GM19372 (cell line): Measurements from ENCODE around the gene BPIFB1.

Experiments
- ATAC-seq: cut with Tn5 transposase; IDR thresholded peaks from one replicate; pipeline ENCODE4 v1.9.1; 2021; ENCODE audit warnings: mild to moderate bottlenecking, low read depth, moderate library complexity; ENCODE audit not compliant: unreplicated experiment

The BPIFB1 gene

DNA sequence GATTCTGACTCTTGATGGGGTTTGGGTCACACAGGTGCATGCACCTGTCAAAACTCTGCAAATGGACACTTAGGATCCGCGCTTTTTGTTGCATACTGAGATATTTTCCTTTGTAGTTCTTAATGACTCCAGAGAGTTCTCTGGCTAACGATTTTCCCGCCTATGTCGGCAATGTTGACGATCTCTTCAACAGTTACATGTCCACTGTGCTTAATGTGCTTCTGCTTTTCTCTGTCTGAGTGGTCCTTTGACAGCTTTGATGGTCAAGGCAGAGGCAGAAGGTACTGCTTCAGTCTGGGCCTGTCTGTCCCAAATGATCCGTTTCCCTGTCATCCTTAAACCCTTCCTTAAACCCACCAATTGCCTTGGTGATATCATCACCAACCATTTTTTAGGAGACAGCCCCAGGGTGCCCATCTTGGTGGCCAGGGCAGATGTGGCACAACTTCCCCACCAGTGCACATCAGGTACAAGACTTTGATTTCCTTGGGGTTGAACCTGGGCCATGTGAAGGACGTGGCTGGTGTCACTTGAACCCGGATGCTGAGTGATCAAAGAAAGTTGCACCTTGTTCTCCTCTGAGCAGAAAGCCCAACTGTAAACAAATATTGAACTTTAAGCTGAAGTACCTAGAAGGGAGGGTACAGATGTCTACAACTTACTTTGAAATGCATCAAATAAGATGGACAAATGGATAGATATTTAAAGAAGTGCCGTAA lies 10.7 kb upstream of the BPIFB1 start:
- no peak for ATAC-seq

DNA sequence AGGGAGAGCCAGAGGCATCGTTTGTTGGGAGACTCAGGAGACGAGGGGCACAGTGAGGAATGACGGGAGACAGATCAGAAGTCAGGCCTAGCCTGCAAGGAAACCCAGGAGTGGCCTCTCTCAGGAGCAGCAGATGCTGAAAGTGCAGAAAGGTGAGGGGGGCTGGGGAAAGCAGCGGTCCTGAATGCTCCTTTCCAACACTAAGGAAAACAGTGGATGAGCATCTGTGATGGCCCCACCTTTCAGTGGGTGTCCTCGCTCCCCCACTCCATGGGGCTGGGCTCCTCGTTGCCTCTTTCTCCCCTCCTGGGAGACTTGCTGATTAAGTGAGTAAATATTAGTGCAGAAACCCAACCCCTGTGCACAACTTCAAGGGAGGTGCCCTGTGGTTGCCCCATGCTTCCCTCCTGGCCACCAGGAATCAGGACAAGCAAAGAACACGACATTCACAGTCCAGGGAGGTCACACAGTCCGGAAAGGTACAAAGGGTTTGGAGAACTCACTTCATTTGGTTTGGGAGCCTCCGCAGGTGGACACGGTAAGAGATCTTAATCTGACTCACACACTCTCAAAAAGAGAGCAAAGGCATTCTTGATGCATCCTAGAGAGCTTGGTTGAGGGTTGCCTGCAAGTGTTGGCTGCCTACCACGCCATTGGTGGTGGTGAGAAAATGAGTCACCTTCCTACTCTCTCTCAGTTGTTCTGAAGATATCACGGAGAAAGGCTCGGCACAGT lies 9.7 kb upstream of the BPIFB1 start:
- ATAC-seq: no peak

DNA sequence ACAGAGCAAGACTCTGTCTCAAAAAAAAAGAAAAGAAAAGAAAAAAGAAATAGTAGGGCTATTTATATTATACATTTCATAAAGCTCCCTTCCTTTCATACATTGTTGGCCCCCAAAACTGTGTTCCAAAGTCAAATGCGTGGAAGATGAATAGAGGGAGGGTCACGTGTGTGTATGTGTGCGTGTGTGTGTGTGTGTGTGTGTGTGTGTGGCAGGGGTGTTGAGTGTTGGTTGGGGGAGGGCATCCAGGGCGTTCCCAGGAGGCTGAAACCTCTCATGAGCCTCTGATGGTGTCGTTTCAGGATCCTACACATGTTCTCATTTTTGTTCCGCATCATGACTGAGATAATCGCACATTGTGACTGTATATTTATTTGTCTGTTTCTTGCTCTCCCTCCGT lies 7.8 kb upstream of the BPIFB1 start:
- ATAC-seq: no peak

DNA sequence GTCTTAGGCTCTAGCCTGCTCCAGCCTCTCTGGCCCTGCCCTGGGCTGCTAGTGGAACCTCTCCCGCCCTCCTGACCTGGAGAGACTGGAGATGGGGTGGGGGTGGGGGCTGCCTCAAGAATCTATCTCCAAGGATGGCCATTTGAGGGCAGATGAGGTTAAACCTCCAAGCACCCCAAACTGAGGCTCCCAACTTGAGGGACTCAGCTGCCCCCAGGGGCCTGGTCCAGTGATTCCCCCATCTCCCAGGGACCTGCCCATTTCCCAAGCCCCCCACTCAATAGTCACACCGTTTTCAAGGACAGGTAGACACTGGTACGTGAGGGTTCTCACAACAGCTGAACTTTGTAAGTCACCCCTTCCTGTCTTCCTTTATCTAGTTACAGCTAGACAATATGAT lies 7.1 kb upstream of the BPIFB1 start:
- ATAC-seq: no peak

DNA sequence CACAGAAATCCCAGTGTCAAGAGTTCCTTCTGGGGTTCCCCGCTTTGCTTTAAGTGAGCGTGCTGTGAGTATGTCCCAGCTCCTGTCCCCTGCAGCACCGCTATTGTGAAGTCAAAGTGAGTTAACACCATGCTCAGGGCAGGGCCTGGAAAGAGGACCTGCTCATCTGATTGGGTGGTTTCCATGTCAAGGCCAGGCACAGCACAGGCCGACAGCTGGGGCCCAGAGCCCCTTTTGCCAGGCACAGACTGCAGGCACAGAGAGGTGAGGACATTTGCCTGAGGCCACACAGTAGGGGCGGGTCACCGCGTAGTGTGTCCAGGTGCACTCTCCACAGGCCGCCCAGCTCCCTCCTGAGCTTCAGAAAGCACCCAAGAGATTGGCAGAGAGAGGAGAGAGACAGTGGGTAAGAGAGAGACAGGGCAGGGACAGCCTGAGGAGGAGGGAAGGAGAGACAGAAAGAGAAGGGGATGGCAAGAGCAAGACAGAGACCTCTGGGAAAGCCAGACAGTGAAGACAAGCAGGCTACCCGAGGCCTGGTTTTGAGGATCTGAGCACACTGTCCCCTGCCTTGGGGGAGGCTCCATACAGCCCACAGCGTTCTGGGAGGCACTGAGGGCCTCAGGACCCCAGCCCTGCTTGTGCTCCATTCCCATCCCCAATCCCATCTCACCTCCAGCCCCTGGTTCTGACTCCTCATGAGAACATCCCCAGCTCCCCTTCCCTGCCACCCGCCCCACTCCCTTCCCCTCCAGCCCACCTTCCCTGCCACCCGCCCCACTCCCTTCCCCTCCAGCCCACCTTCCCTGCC lies 6.5 kb upstream of the BPIFB1 start:
- no peak for ATAC-seq

DNA sequence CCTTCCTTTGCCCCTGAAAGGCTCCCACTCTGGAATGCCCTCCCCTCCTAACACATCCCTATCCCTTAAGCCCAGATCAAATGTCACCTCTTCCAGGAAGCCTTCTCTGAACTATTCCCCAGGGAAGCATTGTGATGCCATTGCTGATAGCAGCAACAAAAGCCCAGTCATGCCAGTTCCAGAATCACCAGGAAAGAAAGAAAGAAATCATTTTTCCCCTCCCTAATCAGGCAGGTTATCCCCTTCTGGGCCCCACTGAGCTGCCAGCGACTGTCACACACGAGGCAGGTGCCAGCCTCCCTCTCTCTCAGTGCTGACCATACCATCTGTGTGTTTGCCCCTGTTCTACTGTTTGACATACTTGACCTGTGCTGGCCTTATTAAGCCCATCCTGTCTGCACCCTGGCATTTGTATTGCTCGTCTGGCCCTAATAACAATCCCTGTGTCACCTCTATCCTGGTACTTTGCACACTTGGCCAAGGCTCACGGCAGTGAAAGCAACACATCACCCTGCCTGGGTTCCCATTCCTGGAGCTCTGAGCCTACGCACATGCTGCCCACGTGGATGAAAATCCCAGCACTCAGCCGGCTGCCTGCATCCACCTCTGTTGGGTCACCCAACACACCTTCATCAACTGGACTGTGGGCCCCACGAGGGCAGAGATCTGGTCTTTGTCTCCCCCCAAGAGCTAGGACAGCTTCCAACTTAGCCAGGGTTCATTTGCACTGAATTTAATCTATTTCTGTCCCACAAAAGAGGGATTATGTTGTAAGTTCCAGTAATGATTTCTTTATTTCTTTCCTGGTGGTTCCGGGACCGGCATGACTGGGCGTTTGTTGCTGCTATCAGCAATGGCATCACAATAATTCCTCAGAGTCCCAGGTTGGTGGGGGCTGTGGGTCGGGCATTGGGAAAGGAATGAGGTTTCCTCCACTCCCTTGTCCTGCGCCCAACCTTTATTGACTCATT lies 5.3 kb upstream of the BPIFB1 start:
- ATAC-seq: no peak

DNA sequence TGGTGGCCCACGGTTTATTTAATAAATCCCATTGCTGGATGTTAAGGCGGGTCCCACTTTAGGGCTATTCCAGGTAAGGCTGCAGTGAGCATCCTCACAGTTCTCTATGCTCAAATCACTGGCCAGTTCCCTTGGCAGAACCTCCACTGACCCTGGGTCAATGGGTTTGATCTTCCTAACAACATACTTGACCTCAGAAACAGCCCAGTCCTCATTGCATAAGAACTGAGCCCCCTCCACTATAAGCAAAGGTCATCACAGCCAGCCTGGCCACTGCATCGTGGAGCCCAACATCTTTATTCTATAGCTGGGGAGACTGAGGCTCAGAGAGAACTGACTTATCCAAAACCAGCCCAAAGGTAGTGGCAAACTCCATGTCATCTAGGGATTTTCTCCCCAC lies 4.3 kb upstream of the BPIFB1 start:
- no peak for ATAC-seq

DNA sequence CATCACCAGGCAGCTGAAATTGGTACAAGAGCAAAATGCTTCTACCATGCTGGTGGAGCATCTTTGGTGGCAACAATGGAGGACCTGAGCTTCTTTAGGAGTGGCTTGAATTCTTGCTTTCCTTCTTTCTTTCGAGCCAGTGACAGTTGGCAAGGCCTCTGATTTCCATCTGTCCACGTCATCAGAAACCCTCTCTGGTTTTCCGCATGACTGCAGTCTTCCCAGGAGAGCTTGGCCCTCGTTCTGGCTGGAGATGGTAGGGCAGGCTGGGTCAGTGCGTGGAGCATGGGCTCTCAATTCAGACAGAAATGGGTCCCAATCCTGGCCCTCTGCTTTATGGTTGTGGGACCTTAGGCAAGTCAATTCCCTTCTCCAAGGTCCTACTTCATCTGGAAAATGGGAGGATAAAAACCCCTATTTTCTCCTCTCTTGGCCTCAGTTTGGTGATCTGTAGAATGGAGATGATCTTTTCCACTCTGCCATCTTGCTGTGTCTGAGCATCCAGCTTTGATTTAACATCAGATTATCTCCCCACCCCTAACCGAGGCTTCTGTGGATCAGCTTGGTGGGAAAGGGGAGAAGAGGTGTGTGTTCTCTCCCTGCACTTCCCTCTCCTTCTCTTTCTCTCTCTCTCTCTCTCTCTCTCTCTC lies 3.6 kb upstream of the BPIFB1 start:
- ATAC-seq: no peak

DNA sequence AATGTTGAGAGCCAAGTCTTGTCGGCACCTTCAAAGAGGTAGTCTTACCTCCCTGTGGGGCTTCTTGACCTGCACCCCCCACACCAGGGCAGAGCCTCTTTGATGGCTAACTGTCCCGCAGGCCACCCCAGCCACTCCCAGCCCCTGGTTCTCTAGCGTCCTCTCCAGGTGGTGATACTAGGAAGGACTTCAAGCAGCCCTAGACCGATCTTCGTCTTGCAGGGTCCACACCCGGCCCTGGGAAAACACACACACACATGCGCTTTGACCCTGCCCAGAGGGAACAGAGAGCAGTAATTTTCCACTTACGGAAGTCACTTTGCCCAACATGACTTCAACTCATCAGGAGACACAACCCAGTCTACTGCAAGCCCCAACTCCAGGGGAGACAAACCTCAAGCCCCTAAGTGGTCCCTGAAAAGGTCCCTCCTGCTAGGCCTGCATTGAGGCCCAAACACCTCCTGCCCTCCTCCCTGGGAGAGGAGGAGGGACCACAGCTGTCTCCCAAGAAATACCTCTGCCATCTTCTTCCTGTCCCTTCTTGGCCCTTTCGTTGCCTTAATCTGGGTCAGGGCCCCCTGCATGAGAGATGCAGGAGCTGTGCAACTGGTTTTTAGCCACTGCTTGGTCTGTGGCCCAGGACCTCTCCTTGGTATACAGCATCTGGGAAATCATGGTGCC lies 2.9 kb upstream of the BPIFB1 start:
- ATAC-seq: no peak

DNA sequence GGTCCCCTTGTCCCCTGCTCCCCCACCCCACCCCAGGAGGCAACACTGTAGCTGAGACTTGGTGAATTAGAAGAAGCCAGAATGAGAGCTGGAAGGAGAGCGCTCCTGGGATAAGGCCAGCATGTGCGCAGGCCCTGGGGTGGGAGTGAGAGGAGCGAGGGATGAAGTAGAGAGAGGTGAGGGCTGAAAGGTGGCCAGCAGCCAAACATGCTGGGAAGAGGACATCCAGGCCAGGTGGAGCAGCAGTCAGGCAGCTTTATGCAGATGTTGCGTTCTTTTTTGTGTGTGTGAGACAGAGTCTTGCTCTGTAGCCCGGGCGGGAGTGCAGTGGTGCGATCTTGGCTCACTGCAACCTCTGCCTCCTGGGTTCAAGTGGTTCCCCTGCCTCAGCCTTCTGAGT lies 2.2 kb upstream of the BPIFB1 start:
- ATAC-seq: no peak

DNA sequence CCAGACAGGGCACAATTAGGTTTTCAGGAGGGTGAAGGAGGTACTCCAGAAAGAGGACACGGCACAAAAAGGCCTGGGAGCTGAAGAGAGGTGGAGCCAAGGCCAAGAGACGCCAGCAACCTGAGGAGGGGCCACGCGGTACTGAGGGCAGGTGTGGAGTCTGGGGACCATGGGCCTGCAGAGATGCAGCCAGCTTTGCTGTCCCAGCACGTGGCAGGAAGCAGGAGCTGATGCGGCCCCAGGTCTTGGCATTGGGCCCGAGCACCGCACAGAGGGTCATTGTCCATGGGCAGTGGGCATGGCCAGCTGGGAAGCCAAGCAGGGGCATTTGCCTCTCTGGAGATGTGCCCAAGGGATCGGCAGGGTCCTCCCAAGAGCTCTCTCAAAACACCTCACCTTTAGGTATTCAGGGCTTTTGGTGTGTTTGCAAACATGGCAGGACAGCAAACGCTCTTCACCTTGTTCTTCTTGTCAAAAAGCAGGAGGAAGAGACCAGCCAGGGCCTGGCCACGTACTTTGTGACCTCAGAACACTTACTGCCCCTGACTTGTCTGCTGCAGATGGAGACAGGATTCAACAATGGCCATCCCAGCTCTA lies 1.4 kb upstream of the BPIFB1 start:
- no peak for ATAC-seq

DNA sequence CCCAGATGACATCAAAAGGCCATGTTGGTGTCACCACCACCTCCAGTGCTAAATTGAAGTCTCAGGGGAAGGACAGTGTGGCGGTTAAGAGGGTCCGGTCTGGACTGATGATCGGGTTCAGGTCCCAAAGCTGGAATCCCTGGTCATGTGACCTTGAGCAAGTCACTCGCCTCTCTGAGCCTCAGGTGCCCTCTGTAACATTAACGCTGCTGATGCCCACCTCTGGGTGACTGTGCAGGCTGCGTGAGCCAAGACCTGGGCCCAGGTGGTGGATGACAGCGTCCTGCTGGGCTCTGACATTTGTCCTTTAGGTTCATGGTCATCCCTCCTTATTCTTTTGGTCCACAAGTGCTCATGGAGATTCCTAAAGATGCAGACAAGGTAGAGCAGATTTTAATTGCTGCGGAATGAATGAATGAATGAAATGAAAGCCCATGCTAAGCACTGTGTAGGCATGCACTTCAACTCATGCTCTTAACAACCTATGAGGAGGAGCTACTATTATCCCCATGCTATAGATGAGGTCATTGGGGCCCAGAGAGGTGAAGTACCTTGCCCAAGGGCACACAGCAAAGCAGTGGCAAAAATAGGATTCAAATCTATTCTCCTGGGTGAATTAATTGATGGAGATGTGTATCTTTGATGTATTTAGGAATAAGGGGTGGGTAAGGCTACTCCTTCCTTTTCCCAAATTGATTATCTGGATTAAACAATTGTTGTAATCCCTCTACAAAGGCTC lies 649 bp upstream of the BPIFB1 start:
- no peak for ATAC-seq

DNA sequence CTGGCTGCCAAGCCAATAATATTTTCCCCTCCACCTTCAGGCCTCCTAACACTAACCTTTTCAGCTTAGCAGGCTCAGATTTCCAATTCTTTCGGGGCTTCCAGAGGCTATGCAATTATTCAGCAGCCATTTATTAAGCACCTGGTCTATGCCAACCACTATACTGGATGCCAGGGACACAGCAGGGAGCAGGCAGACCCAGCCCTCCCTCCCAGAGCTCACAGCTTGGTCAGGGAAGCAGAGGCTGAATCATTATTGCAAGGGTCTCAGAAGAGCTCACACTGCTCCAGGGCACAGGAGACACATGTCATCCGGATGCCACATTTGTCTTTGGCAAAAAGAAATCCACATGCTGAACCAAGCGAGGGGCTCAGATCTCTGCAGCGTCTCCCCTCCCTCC lies 1.3 kb downstream of the BPIFB1 start:
- no peak for ATAC-seq

DNA sequence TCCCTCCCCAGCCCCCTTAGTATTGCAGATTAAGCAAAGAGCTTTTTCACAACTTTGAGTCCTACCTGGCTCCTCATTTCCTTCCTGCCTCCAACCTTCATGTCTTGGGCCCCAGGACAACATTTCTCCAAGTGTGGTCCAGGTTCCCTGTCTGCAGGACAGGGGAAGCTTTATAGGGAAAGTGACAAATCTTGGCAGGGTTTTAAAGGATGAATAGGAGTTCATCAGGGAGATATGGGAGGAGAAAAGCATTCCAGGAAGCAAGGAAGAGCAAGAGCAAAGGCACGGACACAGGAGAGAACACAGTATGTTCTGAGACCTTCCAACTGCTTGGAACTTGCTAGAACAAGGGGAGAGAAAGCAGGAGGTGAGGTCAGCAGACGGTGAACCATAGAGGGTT lies 1.9 kb downstream of the BPIFB1 start:
- ATAC-seq: no peak

DNA sequence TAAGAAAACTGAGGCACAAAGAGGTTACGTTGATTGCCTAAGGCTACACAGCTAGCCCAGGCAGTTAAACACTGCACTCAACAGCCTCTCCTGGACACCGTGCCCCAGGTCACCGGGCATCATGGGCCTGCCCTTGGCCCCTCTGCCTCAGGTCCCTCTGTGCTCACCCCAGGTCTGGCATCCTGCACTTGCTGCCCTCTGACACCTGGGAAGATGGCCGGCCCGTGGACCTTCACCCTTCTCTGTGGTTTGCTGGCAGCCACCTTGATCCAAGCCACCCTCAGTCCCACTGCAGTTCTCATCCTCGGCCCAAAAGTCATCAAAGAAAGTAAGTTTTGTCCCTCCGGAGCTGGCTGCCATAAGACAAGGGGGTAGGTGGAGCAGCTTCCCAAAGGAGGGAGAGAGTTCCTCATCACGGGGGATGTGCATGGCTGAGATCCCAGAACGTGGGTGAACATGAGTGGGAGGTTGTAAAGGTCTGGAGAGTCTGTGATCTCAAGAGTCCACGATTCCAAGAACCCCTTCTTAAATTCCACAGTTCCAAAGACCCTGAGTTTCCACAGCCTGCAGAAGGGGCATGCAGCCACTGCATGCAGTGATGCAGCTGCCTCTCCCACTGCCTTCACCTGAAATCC lies 3.0 kb downstream of the BPIFB1 start:
- ATAC-seq: no peak

DNA sequence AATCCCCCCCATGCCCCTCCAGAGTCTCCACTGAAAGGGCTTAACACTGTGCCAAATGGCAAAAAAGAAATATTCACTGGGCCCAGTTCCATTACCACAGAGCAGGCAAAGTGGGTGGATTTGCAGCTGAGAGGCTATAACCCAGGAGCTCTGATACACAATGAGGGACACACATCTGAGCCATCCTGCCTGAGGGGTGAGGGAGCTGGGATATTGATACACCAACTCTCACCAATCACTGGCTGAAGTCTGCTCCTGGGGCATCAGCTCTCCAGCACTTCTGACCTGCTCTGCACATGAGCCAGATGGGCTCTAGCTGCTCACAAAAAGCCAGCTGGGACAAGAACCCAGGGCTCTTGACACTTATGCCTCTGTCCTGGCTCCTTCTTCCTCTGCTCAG lies 4.9 kb downstream of the BPIFB1 start:
- no peak for ATAC-seq

DNA sequence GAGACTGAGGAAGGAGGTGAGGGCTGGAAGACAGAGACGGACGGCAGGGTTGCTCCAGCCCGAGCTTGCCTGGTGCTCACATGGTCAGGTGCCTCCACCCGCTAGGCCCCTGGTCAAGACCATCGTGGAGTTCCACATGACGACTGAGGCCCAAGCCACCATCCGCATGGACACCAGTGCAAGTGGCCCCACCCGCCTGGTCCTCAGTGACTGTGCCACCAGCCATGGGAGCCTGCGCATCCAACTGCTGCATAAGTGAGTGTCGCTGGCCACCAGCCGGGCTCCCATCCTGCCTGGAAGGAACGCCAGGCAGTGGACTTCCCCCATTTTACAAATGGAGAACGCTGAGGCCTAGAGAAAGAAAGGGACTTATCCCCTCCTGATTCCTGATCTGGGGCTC lies 7.8 kb downstream of the BPIFB1 start:
- no peak for ATAC-seq

DNA sequence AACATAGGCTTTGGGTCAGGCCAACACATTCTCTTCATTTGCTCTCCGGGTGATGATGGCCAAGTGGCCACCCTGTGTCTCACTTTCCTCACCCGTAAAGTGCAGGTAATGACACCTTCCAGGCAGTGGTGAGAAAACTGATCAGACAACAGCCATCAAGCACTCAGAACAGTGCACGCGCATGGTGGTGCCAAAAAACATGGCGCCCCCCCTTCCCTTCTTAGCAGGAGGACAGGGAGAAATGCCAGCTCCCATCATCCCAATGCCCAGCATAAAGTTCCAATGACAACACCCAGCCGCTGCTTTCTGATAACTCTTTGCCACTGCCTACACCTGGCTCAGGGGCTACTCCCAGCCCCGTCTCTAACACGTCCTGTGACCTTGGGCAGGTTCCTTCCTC lies 8.4 kb downstream of the BPIFB1 start:
- no peak for ATAC-seq
